HL-60/S4 (cell line): Measurements from ENCODE around the gene IFNK.

Source experiments
- in situ Hi-C: fragments of 300-500 bp; cut with MboI; formaldehyde crosslinking; loops from 2 replicates; pipeline ENCODE4 v1.14.3; 2022; ENCODE audit warnings: low sequenced_read_pairs

The IFNK gene

GRCh38 chr9:27510780-27511179, 13.3 kb upstream of the IFNK start:
- in situ Hi-C loops: no loop called here

DNA sequence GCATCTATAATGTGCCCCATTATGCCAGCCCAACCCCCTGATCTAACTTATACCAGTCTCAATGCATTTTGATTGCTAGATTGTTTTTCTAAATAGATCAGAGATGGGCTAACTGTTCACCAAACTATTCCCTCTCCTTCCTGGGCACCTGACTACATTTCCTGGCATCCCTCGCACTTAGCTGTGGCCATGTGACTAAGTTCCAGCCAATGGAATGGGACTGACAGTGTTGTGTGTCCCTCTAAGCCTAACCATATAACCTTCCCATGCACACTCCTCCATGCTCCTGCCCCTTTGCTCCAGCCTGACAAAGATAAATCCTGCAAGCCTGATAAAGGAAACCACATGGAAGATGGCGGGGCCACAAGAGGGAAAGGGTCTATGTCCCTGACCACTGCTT, 12.3 kb upstream of the IFNK start:
- in situ Hi-C loops: no loop called here

DNA sequence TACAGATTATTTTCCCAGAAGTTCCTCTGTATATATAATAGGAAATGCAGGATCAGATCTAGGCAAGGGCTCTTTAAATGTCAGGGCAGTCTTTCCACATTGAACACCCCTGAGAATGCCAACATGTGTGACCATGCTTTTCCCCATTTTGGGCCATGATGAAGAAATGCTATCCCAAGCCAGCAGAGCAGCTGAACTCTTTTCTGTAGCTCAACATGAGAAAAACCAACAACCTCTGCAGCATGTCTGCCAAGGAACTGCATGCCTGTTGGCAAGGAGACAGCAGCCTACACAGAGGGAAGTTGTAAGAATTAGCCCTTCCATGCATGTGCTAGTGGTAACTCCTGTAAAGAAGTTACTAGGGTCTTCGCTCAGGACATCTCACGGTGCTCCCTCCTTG, 9.5 kb upstream of the IFNK start:
- in situ Hi-C loops: no loop called here

DNA sequence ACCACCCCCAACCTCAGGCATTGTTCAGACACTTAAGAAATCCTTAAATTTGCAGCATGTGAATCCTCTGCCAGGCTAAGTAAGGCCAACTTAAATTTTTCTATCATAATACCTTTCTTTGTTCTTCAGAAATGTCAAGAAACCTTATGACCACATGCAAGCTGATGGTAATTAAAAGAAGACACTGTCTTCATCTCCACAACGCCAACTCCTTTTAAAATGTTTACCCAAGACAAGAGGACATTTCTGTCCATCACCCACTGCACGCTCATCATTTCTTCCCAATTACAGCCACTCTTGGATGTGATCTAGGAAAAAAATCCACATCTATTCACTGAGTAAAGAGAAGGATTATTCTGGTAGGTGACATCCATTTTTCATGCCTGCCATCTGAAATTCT, 6.1 kb upstream of the IFNK start:
- in situ Hi-C loops: no loop called here

GRCh38 chr9:27518809-27519208, 5.3 kb upstream of the IFNK start:
- in situ Hi-C loops: no loop called here

- in situ Hi-C loops: no loop called here
Measured at GRCh38 chr9:27519466-27520465, 4.3 kb upstream of the IFNK start.

GRCh38 chr9:27520986-27521385, 3.1 kb upstream of the IFNK start:
- in situ Hi-C loops: no loop called here

DNA sequence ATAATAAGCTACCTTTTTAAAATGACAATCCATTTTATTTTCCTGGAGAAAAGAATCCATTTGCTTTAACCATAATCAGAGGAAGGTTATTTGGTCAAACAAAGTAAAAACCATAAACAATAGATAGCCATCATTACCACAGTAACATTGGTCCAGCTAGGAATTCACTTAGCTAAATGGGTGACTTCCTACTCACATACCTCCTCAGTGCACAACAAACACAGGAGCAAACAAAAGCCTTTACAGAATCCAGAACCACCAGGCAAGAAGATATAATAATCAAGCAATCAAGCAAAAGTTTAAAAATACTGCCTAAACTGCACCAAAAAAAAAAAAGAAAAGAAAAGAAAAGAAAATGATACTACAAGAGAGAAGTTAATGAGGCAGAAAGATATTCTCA, 949 bp upstream of the IFNK start:
- in situ Hi-C loops: no loop called here

GRCh38 chr9:27527702-27528075, 3.6 kb downstream of the IFNK start:
- in situ Hi-C loops: loop anchor here (25.0 kb wide), 1 partner anchor 190 kb away; no protein-coding TSS in a partner anchor

DNA sequence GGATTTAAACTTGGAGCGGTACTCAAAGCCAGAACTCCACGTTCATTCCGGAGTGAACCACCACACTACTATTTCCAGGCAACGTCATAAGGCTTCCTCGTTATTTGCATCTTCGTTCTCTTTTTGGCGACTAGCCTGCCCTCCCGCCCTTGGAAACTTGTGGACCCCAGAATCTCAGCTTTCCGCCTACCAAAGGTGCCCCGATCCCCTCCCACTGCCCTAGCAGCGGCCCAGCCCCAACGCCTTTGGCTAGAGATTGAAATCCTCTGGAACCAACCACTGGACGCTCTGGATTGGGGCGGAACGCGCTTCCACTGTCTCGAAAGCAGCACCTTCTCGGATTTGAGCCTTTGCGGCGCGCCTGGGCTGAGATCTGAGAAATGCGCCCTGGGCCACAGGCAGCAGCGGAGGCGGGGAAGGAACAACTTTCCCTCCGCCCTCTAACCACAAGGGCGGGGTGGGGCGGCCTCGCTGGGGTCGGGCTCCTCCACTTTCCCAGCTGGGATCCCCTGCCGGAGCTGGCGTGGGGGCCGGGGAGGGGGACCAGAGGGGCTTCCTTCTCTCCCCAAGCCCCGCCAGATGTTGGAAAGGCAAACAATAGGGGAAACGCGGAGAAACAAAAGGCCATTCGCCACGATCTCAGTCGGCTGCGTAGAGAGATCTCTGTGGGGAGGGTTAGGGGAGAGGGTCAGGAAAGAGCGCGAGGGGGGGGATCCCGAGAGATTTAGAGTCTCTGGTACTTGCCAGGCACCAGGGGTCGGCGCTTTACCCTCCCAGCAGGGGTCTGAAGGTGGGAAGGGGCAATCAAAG, 4.2 kb downstream of the IFNK start:
- in situ Hi-C loops: loop anchor here (25.0 kb wide), 1 partner anchor 191 kb away; no protein-coding TSS in a partner anchor

DNA sequence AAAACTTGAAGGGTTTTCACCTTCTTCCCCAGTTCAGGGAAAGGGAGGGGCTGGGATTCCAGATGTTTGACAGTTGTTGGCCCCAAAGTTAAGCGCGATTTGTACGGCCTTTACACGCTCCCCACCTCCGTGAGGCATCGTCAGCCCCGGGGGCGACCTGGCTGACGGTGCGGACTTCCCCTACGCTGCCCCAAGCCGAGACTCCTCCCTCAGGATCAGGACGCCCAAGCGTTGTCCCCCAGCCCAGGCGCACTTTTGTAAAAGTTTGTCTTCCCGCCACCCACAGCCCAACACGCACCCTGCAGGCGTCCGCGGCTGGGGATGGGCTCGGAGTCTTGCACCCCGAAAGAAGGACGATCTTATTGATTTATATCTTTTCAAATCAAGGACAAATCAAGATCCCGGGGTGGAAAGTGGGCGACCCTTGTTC, 4.8 kb downstream of the IFNK start:
- in situ Hi-C loops: loop anchor here (25.0 kb wide), 1 partner anchor 192 kb away; no protein-coding TSS in a partner anchor

DNA sequence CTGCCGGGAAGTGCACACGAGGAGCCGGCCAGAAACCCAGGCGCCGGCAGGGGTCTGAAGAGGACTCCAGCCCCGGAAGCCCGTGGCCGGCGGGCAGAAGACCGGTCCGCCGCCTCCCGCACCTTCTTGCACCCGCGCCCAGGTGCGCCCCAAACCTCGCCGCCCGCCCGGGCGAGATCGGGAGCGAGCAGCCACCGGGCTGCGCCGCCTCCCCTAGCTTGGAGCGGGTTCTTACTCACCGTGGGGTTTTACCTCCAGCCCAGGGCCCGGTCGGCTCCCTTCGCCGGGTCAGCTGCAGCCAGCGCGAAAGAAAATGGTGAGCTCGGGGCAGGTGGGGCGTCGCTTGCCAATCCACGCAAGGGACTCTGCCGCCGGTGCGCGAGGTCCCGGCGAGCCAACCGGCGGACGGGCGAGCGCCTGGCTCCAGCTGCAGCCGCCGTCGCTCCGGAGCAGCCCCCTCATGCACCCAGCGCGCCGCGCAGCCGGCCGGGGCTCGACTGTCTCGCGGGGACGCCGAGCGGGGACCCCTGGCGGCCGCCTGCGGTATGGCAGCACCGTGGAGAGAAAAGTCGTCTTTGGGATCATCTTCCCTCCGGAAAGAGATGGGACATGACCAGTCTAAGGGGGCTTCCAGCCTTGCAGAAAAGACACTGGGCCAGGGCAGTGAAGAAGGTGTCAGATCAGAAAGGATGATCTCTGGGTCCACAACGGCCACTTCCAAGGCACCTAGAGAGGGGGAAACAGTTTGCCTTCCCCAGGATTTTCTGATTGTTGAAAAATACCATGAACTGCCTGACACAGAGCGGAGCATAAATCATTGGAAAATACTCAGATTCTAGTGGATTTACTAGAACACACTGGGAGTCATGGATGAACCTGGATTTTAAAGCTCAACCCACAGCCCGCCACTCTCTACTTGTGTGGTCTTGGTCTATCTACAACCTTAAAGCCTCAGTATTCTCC, 5.5 kb downstream of the IFNK start, which contains the start of gene MOB3B:
MOB3B (minus strand) TSS at position 499 of the 963 bp plus-strand sequence. CDS start 74,264 bp downstream, outside the sequence.
- in situ Hi-C loops: loop anchor here (25.0 kb wide), 1 partner anchor 192 kb away; no protein-coding TSS in a partner anchor

- in situ Hi-C loops: loop anchor here (25.0 kb wide), 1 partner anchor 194 kb away; no protein-coding TSS in a partner anchor
Measured at GRCh38 chr9:27530915-27531755, 7.0 kb downstream of the IFNK start.

GRCh38 chr9:27532046-27532445, 8.0 kb downstream of the IFNK start:
- in situ Hi-C loops: loop anchor here (25.0 kb wide), 1 partner anchor 195 kb away; no protein-coding TSS in a partner anchor

GRCh38 chr9:27533311-27533710, 9.2 kb downstream of the IFNK start:
- in situ Hi-C loops: loop anchor here (25.0 kb wide), 1 partner anchor 196 kb away; no protein-coding TSS in a partner anchor

DNA sequence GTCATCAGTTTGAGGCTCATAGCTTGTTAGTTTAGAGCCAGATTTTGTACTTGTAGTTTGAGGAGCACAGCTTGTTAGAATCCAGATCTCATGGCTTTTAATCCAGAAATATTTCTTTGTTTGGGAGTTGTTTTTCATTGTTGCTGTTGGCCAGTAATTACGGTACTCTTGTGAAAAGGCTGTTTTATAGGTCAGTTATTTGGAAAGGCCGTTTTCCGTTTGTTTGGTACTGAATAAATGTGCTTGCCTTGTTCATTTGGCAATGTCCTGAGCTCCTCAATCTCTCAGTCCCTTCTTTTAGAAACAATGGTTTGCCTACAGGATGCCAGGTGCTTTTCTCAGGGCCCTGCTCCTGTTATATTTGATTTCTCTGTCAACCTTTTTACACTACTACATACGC, 10.0 kb downstream of the IFNK start:
- in situ Hi-C loops: loop anchor here (25.0 kb wide), 1 partner anchor 197 kb away; no protein-coding TSS in a partner anchor

DNA sequence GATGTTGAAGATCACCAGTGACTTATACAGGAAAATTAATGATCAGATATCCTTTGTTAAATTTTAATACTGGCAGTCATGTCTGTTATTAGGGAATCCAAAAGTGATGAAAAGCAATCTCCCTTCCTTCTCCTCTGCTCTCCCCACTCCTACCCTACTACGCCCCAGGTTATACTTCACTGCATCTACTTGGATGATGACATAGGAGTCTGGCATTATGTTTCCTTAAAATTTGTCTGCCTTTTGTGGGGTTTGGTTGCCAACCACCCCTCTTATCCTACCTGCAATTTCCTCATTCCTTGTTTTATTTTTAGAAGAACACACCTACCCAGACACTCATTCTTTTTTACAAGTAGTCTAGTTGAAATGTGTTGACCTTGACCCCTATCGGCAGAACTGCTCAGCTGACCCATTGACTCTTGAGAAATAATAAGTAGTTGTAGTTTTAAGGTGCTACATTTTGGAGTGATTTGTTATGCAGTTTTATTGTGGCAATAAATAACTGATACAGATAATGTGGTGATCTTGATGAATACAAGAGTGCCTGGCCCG, 10.6 kb downstream of the IFNK start:
- in situ Hi-C loops: loop anchor here (25.0 kb wide), 1 partner anchor 197 kb away; no protein-coding TSS in a partner anchor

DNA sequence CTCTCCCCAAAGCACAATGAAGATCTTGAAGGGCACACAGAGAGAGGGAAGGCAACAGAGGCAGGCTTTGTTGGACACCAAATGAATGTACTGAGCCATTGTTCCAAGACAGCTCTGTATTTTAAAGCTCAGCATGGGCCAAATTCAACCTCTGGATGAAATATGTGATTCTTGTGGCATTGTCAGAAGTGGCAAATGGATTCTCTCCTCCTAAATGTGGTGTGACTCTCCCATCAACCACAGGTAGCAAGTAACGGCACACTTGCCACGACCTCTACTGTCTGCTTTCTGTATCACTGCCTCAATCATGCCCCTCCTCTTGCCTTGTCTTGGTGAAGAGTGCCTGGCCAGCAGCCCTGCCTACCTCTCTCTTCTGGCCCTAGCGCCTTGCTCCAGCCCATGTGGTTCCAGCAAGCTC, 11.6 kb downstream of the IFNK start:
- in situ Hi-C loops: loop anchor here (25.0 kb wide), 1 partner anchor 198 kb away; no protein-coding TSS in a partner anchor
